Spleen (tissue), 11 donors: Measurements from ENCODE around the gene HPCAL1. TPM values are rescaled to one million over a fixed set of nuclear protein-coding genes. Genes with fewer than 3 reads are reported as not detected.

Experiments used
- DNase-seq: peaks from one replicate; pipeline ENCODE4 v3.0.0-alpha.2; 2020
- H3K27ac ChIP-seq, 8 donors: fragments of 200-600 bp; sonication (generic) in 7 of 8; 1 replicate in 4 of 8; 2 replicates in 4 of 8; pipeline versions ENCODE4 v1.5.0 to v1.8.0; 2016 to 2021; ENCODE audit warnings: inconsistent platforms in 4 of 8, mild to moderate bottlenecking in 4 of 8, moderate library complexity in 1 of 8
- H3K27me3 ChIP-seq, 7 donors: fragments of 200-600 bp; sonication (generic) in 6 of 7; replicated peaks in 1 of 7; 1 replicate in 4 of 7; 2 replicates in 3 of 7; pipeline versions ENCODE4 v1.5.0 to v1.8.0; 2016 to 2021; ENCODE audit warnings: inconsistent platforms in 3 of 7, mild to moderate bottlenecking in 1 of 7
- H3K36me3 ChIP-seq, 6 donors: fragments of 200-600 bp; sonication (generic) in 5 of 6; 1 replicate in 4 of 6; 2 replicates in 2 of 6; pipeline versions ENCODE4 v1.5.0 to v1.8.0; 2016 to 2021; ENCODE audit warnings: inconsistent platforms in 2 of 6
- H3K4me1 ChIP-seq, 6 donors: fragments of 200-600 bp; sonication (generic) in 5 of 6; 1 replicate in 3 of 6; 2 replicates in 3 of 6; pipeline versions ENCODE4 v1.5.0 to v1.8.0; 2016 to 2021; ENCODE audit warnings: inconsistent platforms in 3 of 6
- H3K4me3 ChIP-seq, 8 donors: fragments of 200-600 bp; sonication (generic) in 7 of 8; 1 replicate in 4 of 8; 2 replicates in 4 of 8; pipeline versions ENCODE4 v1.5.0 to v1.8.0; 2016 to 2021; ENCODE audit warnings: inconsistent platforms in 4 of 8, mild to moderate bottlenecking in 4 of 8, moderate library complexity in 2 of 8
- H3K9me3 ChIP-seq, 8 donors: fragments of 200-600 bp; sonication (generic) in 7 of 8; 1 replicate in 4 of 8; 2 replicates in 4 of 8; pipeline versions ENCODE4 v1.5.0 to v1.8.0; 2016 to 2021; ENCODE audit warnings: inconsistent platforms in 4 of 8
- POLR2A ChIP-seq, 3 donors: fragments of 450-650 bp; IDR thresholded peaks; one replicate each; pipeline ENCODE4 v1.5.1; 2017; ENCODE audit warnings: antibody characterized with exemption in 3 of 3, mild to moderate bottlenecking in 1 of 3
- POLR2AphosphoS5 ChIP-seq, 3 donors: sonication (generic); formaldehyde crosslinking; IDR thresholded peaks; one replicate each; pipeline ENCODE4 v1.5.1; 2017; ENCODE audit warnings: antibody characterized with exemption in 3 of 3
- WGBS, 5 donors: extraction: QIAGEN DNeasy Blood & Tissue Kit in 3 of 5; methylation state at CpG; one replicate each; pipeline versions ENCODE4 v1.1.5 to v1.1.7; 2013 to 2018; 5-methylcytosine and 5-hydroxymethylcytosine counted together
- intact Hi-C: fragments of 100-400 bp; cut with DNase I; formaldehyde crosslinking; loops from one replicate; pipeline ENCODE4 v1.15.0; 2023; ENCODE audit warnings: low total_unique reads
- polyA plus RNA-seq, 3 donors: library from polyadenylated mRNA; stranded (reverse); fragments of 200-250 nt; gene quantifications; one replicate each; pipeline ENCODE4 v1.2.1, GENCODE V29; 2013
- total RNA-seq, 7 donors: library from RNA; depleted of rRNA in 3 of 7; stranded (reverse); fragments of >200 nt in 3 of 7; fragmentation: NEBNext Ultra II Directional in 4 of 7; extraction: Animal tissue kit (Norgen Biotek cat#: 25700) in 4 of 7; gene quantifications; one replicate each; pipeline versions ENCODE4 v1.1.0 to v1.2.1, GENCODE V29; 2016 to 2021
- TF ChIP-seq, protein P1 (sequence below), 11 experiments: fragments of 200-600 bp in 7 of 11; fragments of 450-650 bp in 4 of 11; sonication (generic) in 4 of 11; IDR thresholded peaks in 8 of 11; conservative IDR thresholded peaks in 3 of 11; 1 replicate in 7 of 11; 2 replicates in 4 of 11; pipeline versions ENCODE4 v1.4.0 to v1.8.0; 2016 to 2021; ENCODE audit warnings: antibody characterized with exemption in 11 of 11, inconsistent platforms in 4 of 11, mild to moderate bottlenecking in 1 of 11
- donor health status: healthy with polysubstance abuse.
- donor health status: DM: no; HTN: no; CAD: no; lungs with moderate emphysema.
- donor health status: DM: no; HTN: no; CAD: no.
- donor health status: Bipolar disorder and iron deficiency.
- donor health status: healthy.
- donor health status: DM: no; HTN: no; CAD: no.
- donor health status: DM: yes; HTN: yes; CAD: no.

Gene HPCAL1
- total and polyA plus RNA-seq, 10 donors, result 41.9 to 80.6 (median 57.7) TPM

DNA sequence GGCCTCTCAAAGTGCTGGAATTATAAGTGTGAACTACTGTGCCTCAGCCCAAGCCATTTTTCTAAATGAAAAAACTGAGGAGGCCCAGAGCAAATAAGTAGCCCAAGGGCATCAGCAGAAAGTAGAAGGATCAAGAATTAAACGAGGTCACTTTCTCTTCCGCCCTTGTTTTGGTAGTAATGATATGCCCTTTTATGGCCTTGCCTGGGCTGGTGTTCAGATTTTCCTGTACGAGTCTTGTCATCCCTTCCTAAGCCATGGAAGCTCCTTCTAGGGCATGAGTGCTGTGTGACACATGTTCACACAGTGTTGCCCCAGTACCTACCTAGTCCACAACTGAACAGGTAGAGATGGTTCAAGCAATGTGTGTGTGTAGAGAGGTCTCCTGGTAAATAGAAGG, 6.6 kb downstream of the HPCAL1 start:
- no peak for DNase-seq
- Histone ChIP-seq H3K27ac (peak overlapping the region in 2 of 8 donors; percentile 23 to 26), H3K4me3 (no peak overlapping the region), H3K36me3 (peaks cover 0 to 14% (median 0%) of the 10 kb centered on the region in 6 donors), H3K4me1 (peaks cover 26 to 58% (median 47%) of the 10 kb centered on the region in 6 donors), H3K9me3 (no peaks in the 10 kb centered on the region), H3K27me3 (peaks cover 0 to 11% (median 0%) of the 10 kb centered on the region in 7 donors)
- intact Hi-C loops, result loop anchor here (10.0 kb wide), 1 partner anchor 96 kb away; no protein-coding TSS in a partner anchor
- TF ChIP-seq POLR2A (IDR thresholded peaks at IDR 0.05), result no peak
- TF ChIP-seq, protein P1, sequence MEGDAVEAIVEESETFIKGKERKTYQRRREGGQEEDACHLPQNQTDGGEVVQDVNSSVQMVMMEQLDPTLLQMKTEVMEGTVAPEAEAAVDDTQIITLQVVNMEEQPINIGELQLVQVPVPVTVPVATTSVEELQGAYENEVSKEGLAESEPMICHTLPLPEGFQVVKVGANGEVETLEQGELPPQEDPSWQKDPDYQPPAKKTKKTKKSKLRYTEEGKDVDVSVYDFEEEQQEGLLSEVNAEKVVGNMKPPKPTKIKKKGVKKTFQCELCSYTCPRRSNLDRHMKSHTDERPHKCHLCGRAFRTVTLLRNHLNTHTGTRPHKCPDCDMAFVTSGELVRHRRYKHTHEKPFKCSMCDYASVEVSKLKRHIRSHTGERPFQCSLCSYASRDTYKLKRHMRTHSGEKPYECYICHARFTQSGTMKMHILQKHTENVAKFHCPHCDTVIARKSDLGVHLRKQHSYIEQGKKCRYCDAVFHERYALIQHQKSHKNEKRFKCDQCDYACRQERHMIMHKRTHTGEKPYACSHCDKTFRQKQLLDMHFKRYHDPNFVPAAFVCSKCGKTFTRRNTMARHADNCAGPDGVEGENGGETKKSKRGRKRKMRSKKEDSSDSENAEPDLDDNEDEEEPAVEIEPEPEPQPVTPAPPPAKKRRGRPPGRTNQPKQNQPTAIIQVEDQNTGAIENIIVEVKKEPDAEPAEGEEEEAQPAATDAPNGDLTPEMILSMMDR (IDR thresholded peaks at IDR 0.05 in 8 of 11, conservative IDR thresholded peaks at IDR 0.05 in 3 of 11), result no peak
- no peak for TF ChIP-seq POLR2AphosphoS5 (IDR thresholded peaks at IDR 0.05)
- 66 to 83% (median 71%) methylated on average over 3 of the region's 3 CpGs for WGBS, 5 donors

DNA sequence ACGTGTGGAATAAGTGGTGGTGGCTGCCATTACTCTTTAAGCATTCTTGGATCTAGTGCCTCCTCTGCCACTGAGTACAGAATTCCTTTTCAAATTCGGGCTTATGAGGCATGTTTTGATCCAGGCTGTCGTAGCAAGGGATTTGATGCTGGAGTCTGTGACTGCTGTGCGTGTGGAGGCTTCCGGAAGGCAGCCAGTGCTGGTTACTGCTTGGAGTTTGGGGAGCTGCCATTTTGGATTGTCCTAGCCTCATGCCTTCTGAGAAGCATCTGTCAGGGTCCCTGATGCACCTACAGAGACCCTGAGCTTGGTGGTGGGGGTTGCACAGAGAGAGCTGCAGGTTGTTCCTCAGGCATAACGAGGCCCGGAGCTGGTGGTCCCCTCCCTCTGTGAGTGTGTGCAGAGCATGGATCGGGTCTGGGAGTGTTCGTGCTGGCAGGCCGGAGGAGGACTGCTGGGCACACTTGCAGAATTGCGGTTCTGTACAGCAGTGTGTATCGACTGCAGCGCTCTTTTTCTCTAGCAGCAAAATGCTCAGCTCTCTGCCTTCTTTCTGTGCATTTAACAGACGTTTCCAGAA, 7.7 kb downstream of the HPCAL1 start:
- H3K4me1 ChIP-seq, result peaks cover 15 to 47% (median 36%) of the 10 kb centered on the region in 6 donors
- WGBS, 5 donors, result 89 to 96% (median 94%) methylated on average over 12 to 14 of the region's 14 CpGs
- intact Hi-C loops, result no loop called here
- H3K36me3 ChIP-seq, result peaks cover 0 to 14% (median 0%) of the 10 kb centered on the region in 6 donors
- H3K9me3 ChIP-seq, result no peaks in the 10 kb centered on the region
- TF ChIP-seq POLR2A (IDR thresholded peaks at IDR 0.05) (no peak), POLR2AphosphoS5 (IDR thresholded peaks at IDR 0.05) (no peak)
- TF ChIP-seq, protein P1 (IDR thresholded peaks at IDR 0.05 in 8 of 11, conservative IDR thresholded peaks at IDR 0.05 in 3 of 11), result no peak
- no peak overlapping the region for H3K4me3 ChIP-seq
- H3K27me3 ChIP-seq, result peaks cover 0 to 5% (median 0%) of the 10 kb centered on the region in 7 donors
- DNase-seq, result no peak
- no peak overlapping the region for H3K27ac ChIP-seq

DNA sequence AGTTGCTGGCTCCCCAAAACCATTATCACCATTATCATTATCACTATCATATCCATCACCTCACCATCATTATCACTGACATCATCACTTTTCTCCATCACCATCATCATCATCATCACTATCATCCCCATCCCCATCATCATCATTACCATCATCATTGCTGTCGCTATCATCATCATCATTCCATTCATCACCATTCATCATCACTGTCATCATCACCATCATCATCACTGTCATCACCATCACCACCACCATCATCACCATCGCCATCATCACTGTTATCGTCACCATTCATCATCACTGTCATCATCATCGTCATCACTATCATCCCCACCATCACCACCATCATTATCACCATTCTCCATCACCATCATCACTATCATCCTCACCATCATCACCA, 9.0 kb downstream of the HPCAL1 start:
- 72 to 88% (median 85%) methylated on average over 4 of the region's 4 CpGs for WGBS, 5 donors
- TF ChIP-seq, protein P1 (IDR thresholded peaks at IDR 0.05 in 8 of 11, conservative IDR thresholded peaks at IDR 0.05 in 3 of 11), result no peak
- TF ChIP-seq POLR2A (IDR thresholded peaks at IDR 0.05) (no peak), POLR2AphosphoS5 (IDR thresholded peaks at IDR 0.05) (no peak)
- Histone ChIP-seq H3K4me3 (no peak overlapping the region), H3K27ac (no peak overlapping the region), H3K9me3 (no peaks in the 10 kb centered on the region), H3K4me1 (peaks cover 6 to 38% (median 23%) of the 10 kb centered on the region in 6 donors), H3K36me3 (peaks cover 0 to 14% (median 0%) of the 10 kb centered on the region in 6 donors), H3K27me3 (peaks cover 0 to 5% (median 0%) of the 10 kb centered on the region in 7 donors)
- DNase-seq, result no peak
- intact Hi-C loops, result no loop called here

DNA sequence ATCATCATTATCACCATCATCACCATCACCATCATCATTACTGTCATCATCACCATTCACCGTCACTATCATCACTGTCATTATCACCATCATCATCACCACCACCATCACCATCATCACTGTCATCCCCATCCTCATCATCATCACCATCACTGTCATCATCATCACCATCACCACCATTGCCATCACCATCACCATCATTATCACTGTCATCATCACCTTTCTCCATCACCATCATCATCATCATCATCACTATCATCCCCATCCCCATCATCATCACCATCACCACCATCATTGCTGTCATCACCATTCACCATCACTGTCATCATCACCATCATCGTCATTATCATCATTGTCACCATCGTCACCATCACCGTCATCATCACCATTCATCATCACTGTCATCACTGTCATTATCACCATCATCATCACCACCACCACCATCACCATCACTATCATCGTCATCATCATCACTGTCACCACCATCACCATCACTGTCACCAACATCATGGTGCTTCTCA, 9.8 kb downstream of the HPCAL1 start:
- Histone ChIP-seq H3K4me1 (peaks cover 0 to 33% (median 15%) of the 10 kb centered on the region in 6 donors), H3K4me3 (no peak overlapping the region), H3K9me3 (no peaks in the 10 kb centered on the region), H3K36me3 (peaks cover 0 to 14% (median 0%) of the 10 kb centered on the region in 6 donors), H3K27me3 (no peaks in the 10 kb centered on the region), H3K27ac (no peak overlapping the region)
- TF ChIP-seq, protein P1 (IDR thresholded peaks at IDR 0.05 in 8 of 11, conservative IDR thresholded peaks at IDR 0.05 in 3 of 11), result no peak
- TF ChIP-seq POLR2AphosphoS5 (IDR thresholded peaks at IDR 0.05) (no peak), POLR2A (IDR thresholded peaks at IDR 0.05) (no peak)
- DNase-seq, result no peak
- intact Hi-C loops, result no loop called here
- WGBS, 5 donors, result 87 to 99% (median 95%) methylated on average over 5 of the region's 5 CpGs
